Liver (tissue), 9 donors: ENCODE measurements around the gene GGACT. TPM values are rescaled to one million over a fixed set of nuclear protein-coding genes. Genes with fewer than 3 reads are reported as not detected.

Experiments used
- DNase-seq: peaks from one replicate; pipeline ENCODE4 v3.0.0-alpha.2; 2017; ENCODE audit warnings: low spot score
- H3K27ac ChIP-seq, 2 donors: one replicate each; pipeline ENCODE4 v1.7.0; 2013; ENCODE audit warnings: inconsistent platforms in 2 of 2, low read length in 2 of 2, control low read depth in 1 of 2, low read depth in 1 of 2, mild to moderate bottlenecking in 1 of 2
- H3K27me3 ChIP-seq, 4 donors: one replicate each; pipeline versions ENCODE4 v1.6.1 to v1.7.0; 2013; ENCODE audit warnings: low read length in 3 of 4, inconsistent platforms in 1 of 4, mild to moderate bottlenecking in 1 of 4, moderate library complexity in 1 of 4; ENCODE audit not compliant: control insufficient read depth in 4 of 4, insufficient read depth in 4 of 4
- H3K36me3 ChIP-seq, 4 donors: one replicate each; pipeline versions ENCODE4 v1.6.1 to v1.7.0; 2013; ENCODE audit warnings: low read length in 3 of 4, mild to moderate bottlenecking in 3 of 4, low read depth in 1 of 4, moderate library complexity in 1 of 4; ENCODE audit not compliant: control insufficient read depth in 4 of 4, insufficient read depth in 3 of 4
- H3K4me1 ChIP-seq, 4 donors: one replicate each; pipeline versions ENCODE4 v1.6.1 to v1.7.0; 2013; ENCODE audit warnings: low read length in 3 of 4, mild to moderate bottlenecking in 3 of 4, moderate library complexity in 1 of 4; ENCODE audit not compliant: control insufficient read depth in 4 of 4, insufficient read depth in 4 of 4
- H3K4me3 ChIP-seq, 3 donors: one replicate each; pipeline versions ENCODE4 v1.6.1 to v1.7.0; 2013; ENCODE audit warnings: low read length in 3 of 3, control low read depth in 1 of 3, low read depth in 1 of 3, mild to moderate bottlenecking in 1 of 3
- H3K9ac ChIP-seq, 2 donors: one replicate each; pipeline ENCODE4 v1.7.0; 2013; ENCODE audit warnings: low read length in 2 of 2, mild to moderate bottlenecking in 2 of 2, moderate library complexity in 2 of 2, control low read depth in 1 of 2, low read depth in 1 of 2
- H3K9me3 ChIP-seq, 4 donors: one replicate each; pipeline versions ENCODE4 v1.6.1 to v1.7.0; 2013; ENCODE audit warnings: low read length in 3 of 4; ENCODE audit not compliant: control insufficient read depth in 4 of 4
- EGR1 ChIP-seq, 2 donors: IDR thresholded peaks; 2 replicates each; pipeline ENCODE4 v1.6.1; 2016 to 2018; ENCODE audit warnings: antibody characterized with exemption in 2 of 2, low read depth in 2 of 2
- FOXA2 ChIP-seq: IDR thresholded peaks from 2 replicates; pipeline ENCODE4 v1.6.1; 2016; ENCODE audit warnings: antibody characterized with exemption
- GABPA ChIP-seq, 2 donors: IDR thresholded peaks in 1 of 2; conservative IDR thresholded peaks in 1 of 2; 2 replicates each; pipeline ENCODE4 v1.6.1; 2016; ENCODE audit warnings: antibody characterized with exemption in 2 of 2, mild to moderate bottlenecking in 1 of 2, moderate library complexity in 1 of 2
- HNF4A ChIP-seq, 2 donors: conservative IDR thresholded peaks; 2 replicates each; pipeline ENCODE4 v1.6.1; 2016; ENCODE audit warnings: antibody characterized with exemption in 2 of 2, mild to moderate bottlenecking in 2 of 2
- HNF4G ChIP-seq: IDR thresholded peaks from 2 replicates; pipeline ENCODE4 v1.6.1; 2016; ENCODE audit warnings: antibody characterized with exemption
- JUND ChIP-seq, 2 donors: IDR thresholded peaks; 2 replicates each; pipeline ENCODE4 v1.6.1; 2016; ENCODE audit warnings: antibody characterized with exemption in 2 of 2
- NR2F2 ChIP-seq: IDR thresholded peaks from 2 replicates; pipeline ENCODE4 v1.6.1; 2016; ENCODE audit warnings: antibody characterized with exemption
- RAD21 ChIP-seq, 2 donors: IDR thresholded peaks; 2 replicates each; pipeline ENCODE4 v1.6.1; 2016; ENCODE audit warnings: antibody characterized with exemption in 2 of 2, mild to moderate bottlenecking in 2 of 2
- RXRA ChIP-seq, 2 donors: IDR thresholded peaks; 2 replicates each; pipeline ENCODE4 v1.6.1; 2017 to 2018; ENCODE audit warnings: antibody characterized with exemption in 2 of 2, mild to moderate bottlenecking in 1 of 2
- TAF1 ChIP-seq: conservative IDR thresholded peaks from 2 replicates; pipeline ENCODE4 v1.6.1; 2016; ENCODE audit warnings: antibody characterized with exemption, mild to moderate bottlenecking
- YY1 ChIP-seq: IDR thresholded peaks from 2 replicates; pipeline ENCODE4 v1.6.1; 2016; ENCODE audit warnings: antibody characterized with exemption, mild to moderate bottlenecking
- ZBTB33 ChIP-seq: IDR thresholded peaks from 2 replicates; pipeline ENCODE4 v1.6.1; 2016; ENCODE audit warnings: antibody characterized with exemption
- WGBS: extraction: QIAGEN DNeasy Blood & Tissue Kit; methylation state at CpG from one replicate; pipeline ENCODE4 v1.1.7; 2013; 5-methylcytosine and 5-hydroxymethylcytosine counted together
- polyA plus RNA-seq, 2 donors: library from polyadenylated mRNA; stranded (reverse) in 1 of 2; unstranded in 1 of 2; fragments of 200-250 nt in 1 of 2; fragments of >200 nt in 1 of 2; fragmentation: Nextera tagmentation in 1 of 2; extraction: Ambion mirVana in 1 of 2; gene quantifications; one replicate each; pipeline versions ENCODE4 v1.2.1 to v1.2.3, GENCODE V29; 2013 to 2015
- total RNA-seq, 2 donors: library from RNA; depleted of rRNA; stranded (reverse); fragments of >200 nt; gene quantifications; one replicate each; pipeline ENCODE4 v1.2.3, GENCODE V29; 2014
- TF ChIP-seq, protein P1 (sequence below): IDR thresholded peaks from 2 replicates; pipeline ENCODE4 v1.6.1; 2016; ENCODE audit warnings: antibody characterized with exemption
- TF ChIP-seq, protein P2 (sequence below): IDR thresholded peaks from 2 replicates; pipeline ENCODE4 v1.6.1; 2016; ENCODE audit warnings: antibody characterized with exemption, mild to moderate bottlenecking
- TF ChIP-seq, protein P3 (sequence below): fragments of 150-350 bp; IDR thresholded peaks from 2 replicates; pipeline ENCODE4 v1.5.1; 2017; ENCODE audit warnings: improper control_type of control experiment, low read depth, low read length; ENCODE audit not compliant: missing input control
- donor health status: healthy.
- donor health status: healthy.
- donor health status: healthy.
- donor health status: healthy.
- donor health status: healthy.

GGACT gene
- total and polyA plus RNA-seq, 4 donors = 2.5 to 6.3 (median 4.1) TPM

DNA sequence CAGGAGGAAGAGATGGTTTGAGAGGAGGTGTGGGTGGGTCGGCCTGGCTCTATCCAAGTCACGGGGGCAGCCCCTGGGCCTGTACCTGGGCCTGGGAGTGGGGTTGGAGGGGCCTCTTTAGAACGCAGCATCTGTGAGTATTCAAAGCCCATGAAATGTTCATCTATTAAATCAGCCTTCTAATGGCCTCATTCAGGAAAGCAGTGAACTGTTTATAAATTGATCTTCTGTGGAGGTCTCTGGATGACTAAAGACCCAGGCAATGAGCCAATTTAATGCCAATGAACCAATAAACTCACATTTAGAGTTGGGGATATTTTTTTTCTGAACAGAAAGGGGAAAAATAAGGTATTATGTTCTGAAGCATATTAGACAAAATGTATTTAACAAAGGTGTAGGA lies 19.9 kb upstream of the GGACT start:
- H3K9me3 ChIP-seq = no peaks in the 10 kb centered on the region
- no peaks in the 10 kb centered on the region for H3K27me3 ChIP-seq
- 98% methylated on average over 3 of the region's 3 CpGs for WGBS
- no peak overlapping the region for H3K27ac ChIP-seq
- H3K4me1 ChIP-seq = no peaks in the 10 kb centered on the region
- no peak for TF ChIP-seq HNF4A (conservative IDR thresholded peaks at IDR 0.05)
- no peak overlapping the region for H3K4me3 ChIP-seq
- peaks cover 0 to 23% (median 12%) of the 10 kb centered on the region in 4 donors for H3K36me3 ChIP-seq
- DNase-seq = no peak
- H3K9ac ChIP-seq = no peak overlapping the region

DNA sequence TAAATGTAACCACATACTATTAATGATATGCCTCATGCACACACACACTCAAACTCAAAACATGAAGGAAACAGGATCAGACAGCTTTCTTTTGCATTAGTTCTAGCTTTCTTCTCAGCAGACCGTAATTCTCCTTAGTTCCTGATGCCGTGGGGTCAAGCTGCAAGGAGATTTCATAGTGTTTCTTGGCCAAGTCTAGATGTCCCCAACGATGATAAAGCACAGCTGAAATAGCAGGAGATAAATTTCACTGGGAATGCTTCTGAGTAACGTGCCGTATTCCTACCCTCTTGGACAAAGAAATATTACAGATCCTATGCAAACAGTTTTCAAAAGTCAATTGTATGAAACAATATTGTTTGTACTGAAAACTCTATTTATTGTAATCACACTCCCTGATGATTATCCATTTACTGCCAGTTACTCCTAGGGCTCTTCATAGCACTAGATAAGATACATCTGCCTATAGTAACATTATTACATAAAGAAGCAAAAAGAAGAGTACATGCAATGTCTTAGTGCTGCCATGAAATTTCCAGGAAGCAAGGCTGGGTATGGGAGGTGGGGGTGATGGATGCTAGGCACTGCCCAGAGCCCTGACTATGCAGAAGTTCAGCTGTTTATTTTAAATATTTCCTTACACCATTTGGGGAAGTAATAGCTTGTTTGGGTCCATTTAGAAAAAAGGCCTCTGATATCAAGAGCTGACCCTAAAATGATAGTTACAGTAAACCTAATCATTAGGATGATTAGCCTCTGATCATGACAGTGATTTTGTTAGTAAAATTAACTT lies 16.5 kb upstream of the GGACT start:
- H3K9ac ChIP-seq = no peak overlapping the region
- WGBS = 82% methylated on average over 5 of the region's 5 CpGs
- no peak overlapping the region for H3K4me3 ChIP-seq
- TF ChIP-seq GABPA (IDR thresholded peaks at IDR 0.05 in 1 of 2, conservative IDR thresholded peaks at IDR 0.05 in 1 of 2) (no peak), HNF4A (conservative IDR thresholded peaks at IDR 0.05) (no peak), YY1 (no peak), NR2F2 (no peak), RAD21 (IDR thresholded peaks at IDR 0.05) (no peak), TAF1 (no peak), FOXA2 (no peak), ZBTB33 (no peak), HNF4G (no peak), JUND (IDR thresholded peaks at IDR 0.05) (no peak), EGR1 (IDR thresholded peaks at IDR 0.05; ENCODE audit: low read depth in 2 of 2) (no peak), RXRA (IDR thresholded peaks at IDR 0.05) (no peak)
- TF ChIP-seq, protein P1, sequence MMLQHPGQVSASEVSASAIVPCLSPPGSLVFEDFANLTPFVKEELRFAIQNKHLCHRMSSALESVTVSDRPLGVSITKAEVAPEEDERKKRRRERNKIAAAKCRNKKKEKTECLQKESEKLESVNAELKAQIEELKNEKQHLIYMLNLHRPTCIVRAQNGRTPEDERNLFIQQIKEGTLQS = no peak
- TF ChIP-seq, protein P2, sequence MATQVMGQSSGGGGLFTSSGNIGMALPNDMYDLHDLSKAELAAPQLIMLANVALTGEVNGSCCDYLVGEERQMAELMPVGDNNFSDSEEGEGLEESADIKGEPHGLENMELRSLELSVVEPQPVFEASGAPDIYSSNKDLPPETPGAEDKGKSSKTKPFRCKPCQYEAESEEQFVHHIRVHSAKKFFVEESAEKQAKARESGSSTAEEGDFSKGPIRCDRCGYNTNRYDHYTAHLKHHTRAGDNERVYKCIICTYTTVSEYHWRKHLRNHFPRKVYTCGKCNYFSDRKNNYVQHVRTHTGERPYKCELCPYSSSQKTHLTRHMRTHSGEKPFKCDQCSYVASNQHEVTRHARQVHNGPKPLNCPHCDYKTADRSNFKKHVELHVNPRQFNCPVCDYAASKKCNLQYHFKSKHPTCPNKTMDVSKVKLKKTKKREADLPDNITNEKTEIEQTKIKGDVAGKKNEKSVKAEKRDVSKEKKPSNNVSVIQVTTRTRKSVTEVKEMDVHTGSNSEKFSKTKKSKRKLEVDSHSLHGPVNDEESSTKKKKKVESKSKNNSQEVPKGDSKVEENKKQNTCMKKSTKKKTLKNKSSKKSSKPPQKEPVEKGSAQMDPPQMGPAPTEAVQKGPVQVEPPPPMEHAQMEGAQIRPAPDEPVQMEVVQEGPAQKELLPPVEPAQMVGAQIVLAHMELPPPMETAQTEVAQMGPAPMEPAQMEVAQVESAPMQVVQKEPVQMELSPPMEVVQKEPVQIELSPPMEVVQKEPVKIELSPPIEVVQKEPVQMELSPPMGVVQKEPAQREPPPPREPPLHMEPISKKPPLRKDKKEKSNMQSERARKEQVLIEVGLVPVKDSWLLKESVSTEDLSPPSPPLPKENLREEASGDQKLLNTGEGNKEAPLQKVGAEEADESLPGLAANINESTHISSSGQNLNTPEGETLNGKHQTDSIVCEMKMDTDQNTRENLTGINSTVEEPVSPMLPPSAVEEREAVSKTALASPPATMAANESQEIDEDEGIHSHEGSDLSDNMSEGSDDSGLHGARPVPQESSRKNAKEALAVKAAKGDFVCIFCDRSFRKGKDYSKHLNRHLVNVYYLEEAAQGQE = no peak
- TF ChIP-seq, protein P3, sequence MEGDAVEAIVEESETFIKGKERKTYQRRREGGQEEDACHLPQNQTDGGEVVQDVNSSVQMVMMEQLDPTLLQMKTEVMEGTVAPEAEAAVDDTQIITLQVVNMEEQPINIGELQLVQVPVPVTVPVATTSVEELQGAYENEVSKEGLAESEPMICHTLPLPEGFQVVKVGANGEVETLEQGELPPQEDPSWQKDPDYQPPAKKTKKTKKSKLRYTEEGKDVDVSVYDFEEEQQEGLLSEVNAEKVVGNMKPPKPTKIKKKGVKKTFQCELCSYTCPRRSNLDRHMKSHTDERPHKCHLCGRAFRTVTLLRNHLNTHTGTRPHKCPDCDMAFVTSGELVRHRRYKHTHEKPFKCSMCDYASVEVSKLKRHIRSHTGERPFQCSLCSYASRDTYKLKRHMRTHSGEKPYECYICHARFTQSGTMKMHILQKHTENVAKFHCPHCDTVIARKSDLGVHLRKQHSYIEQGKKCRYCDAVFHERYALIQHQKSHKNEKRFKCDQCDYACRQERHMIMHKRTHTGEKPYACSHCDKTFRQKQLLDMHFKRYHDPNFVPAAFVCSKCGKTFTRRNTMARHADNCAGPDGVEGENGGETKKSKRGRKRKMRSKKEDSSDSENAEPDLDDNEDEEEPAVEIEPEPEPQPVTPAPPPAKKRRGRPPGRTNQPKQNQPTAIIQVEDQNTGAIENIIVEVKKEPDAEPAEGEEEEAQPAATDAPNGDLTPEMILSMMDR = no peak
- no peak for DNase-seq
- H3K36me3 ChIP-seq = peaks cover 0 to 13% (median 3%) of the 10 kb centered on the region in 4 donors
- no peaks in the 10 kb centered on the region for H3K9me3 ChIP-seq
- H3K4me1 ChIP-seq = peaks cover 3 to 13% (median 8%) of the 10 kb centered on the region in 4 donors
- H3K27me3 ChIP-seq = no peaks in the 10 kb centered on the region
- no peak overlapping the region for H3K27ac ChIP-seq
